Measurements from ENCODE around the gene GABBR2. TPM values are rescaled to one million over a fixed set of nuclear protein-coding genes. Genes with fewer than 3 reads are reported as not detected.

Gene GABBR2
- polyA plus RNA-seq, 4 donors: 2.7 to 5.0 (median 4.6) TPM

- DNase-seq (ENCODE audit: low read depth in 4 of 4, low spot score in 3 of 4): no peak
Observed at GRCh38 chr9:98572054-98572627, 136.6 kb downstream of the GABBR2 start.

- no peak for DNase-seq (ENCODE audit: low read depth in 4 of 4, low spot score in 3 of 4)
Observed at GRCh38 chr9:98571643-98572042, 137.1 kb downstream of the GABBR2 start.

- DNase-seq (ENCODE audit: low read depth in 4 of 4, low spot score in 3 of 4): no peak
Observed at GRCh38 chr9:98570663-98571440, 137.9 kb downstream of the GABBR2 start.

GRCh38 chr9:98570055-98570454 is 138.7 kb downstream of the GABBR2 start:
- no peak for DNase-seq (ENCODE audit: low read depth in 4 of 4, low spot score in 3 of 4)

GRCh38 chr9:98569491-98569890 is 139.2 kb downstream of the GABBR2 start:
- no peak for DNase-seq (ENCODE audit: low read depth in 4 of 4, low spot score in 3 of 4)

GRCh38 chr9:98568909-98569469 is 139.7 kb downstream of the GABBR2 start:
- DNase-seq (ENCODE audit: low read depth in 4 of 4, low spot score in 3 of 4): no peak

- no peak for DNase-seq (ENCODE audit: low read depth in 4 of 4, low spot score in 3 of 4)
Observed at GRCh38 chr9:98568234-98568908, 140.4 kb downstream of the GABBR2 start.

- no peak for DNase-seq (ENCODE audit: low read depth in 4 of 4, low spot score in 3 of 4)
Observed at GRCh38 chr9:98567540-98568233, 141.0 kb downstream of the GABBR2 start.

GRCh38 chr9:98565152-98566135 is 143.3 kb downstream of the GABBR2 start:
- DNase-seq (ENCODE audit: low read depth in 4 of 4, low spot score in 3 of 4): no peak

- DNase-seq (ENCODE audit: low read depth in 4 of 4, low spot score in 3 of 4): no peak
Observed at GRCh38 chr9:98564714-98565113, 144.0 kb downstream of the GABBR2 start.

GRCh38 chr9:98563988-98564387 is 144.7 kb downstream of the GABBR2 start:
- no peak for DNase-seq (ENCODE audit: low read depth in 4 of 4, low spot score in 3 of 4)

GRCh38 chr9:98563212-98563907 is 145.4 kb downstream of the GABBR2 start:
- no peak for DNase-seq (ENCODE audit: low read depth in 4 of 4, low spot score in 3 of 4)

GRCh38 chr9:98559561-98559960 is 149.2 kb downstream of the GABBR2 start:
- no peak for DNase-seq (ENCODE audit: low read depth in 4 of 4, low spot score in 3 of 4)

GRCh38 chr9:98558575-98558974 is 150.2 kb downstream of the GABBR2 start:
- DNase-seq (ENCODE audit: low read depth in 4 of 4, low spot score in 3 of 4): no peak

GRCh38 chr9:98556511-98556910 is 152.2 kb downstream of the GABBR2 start:
- DNase-seq (ENCODE audit: low read depth in 4 of 4, low spot score in 3 of 4): no peak

- DNase-seq (ENCODE audit: low read depth in 4 of 4, low spot score in 3 of 4): no peak
Observed at GRCh38 chr9:98555651-98556465, 152.9 kb downstream of the GABBR2 start.

- no peak for DNase-seq (ENCODE audit: low read depth in 4 of 4, low spot score in 3 of 4)
Observed at GRCh38 chr9:98554752-98555151, 154.0 kb downstream of the GABBR2 start.

- DNase-seq (ENCODE audit: low read depth in 4 of 4, low spot score in 3 of 4): no peak
Observed at GRCh38 chr9:98552331-98552730, 156.4 kb downstream of the GABBR2 start.

Data from right renal pelvis (tissue), 4 donors.